ENCODE results near the gene EIF5A.

Gene EIF5A

GRCh38 chr17:7313890-7314718 is 6.7 kb downstream of the EIF5A start:
- DNase-seq, result no peak

GRCh38 chr17:7314719-7315569 is 7.5 kb downstream of the EIF5A start, which contains the start of gene GPS2:
GPS2 (minus strand) TSS chr17:7315360; CDS start chr17:7315052, 308 bp downstream.
- peak; percentile 63 to 78 for DNase-seq

- DNase-seq, result no peak
Measured at GRCh38 chr17:7315570-7316235, 8.3 kb downstream of the EIF5A start.

GRCh38 chr17:7317161-7317803 is 9.9 kb downstream of the EIF5A start:
- DNase-seq, result no peak

GRCh38 chr17:7318121-7318860 is 10.9 kb downstream of the EIF5A start:
- DNase-seq, result no peak

GRCh38 chr17:7321466-7321865 is 14.0 kb downstream of the EIF5A start:
- DNase-seq, result no peak

- DNase-seq, result no peak
Measured at GRCh38 chr17:7322520-7323194, 15.2 kb downstream of the EIF5A start.

DNA sequence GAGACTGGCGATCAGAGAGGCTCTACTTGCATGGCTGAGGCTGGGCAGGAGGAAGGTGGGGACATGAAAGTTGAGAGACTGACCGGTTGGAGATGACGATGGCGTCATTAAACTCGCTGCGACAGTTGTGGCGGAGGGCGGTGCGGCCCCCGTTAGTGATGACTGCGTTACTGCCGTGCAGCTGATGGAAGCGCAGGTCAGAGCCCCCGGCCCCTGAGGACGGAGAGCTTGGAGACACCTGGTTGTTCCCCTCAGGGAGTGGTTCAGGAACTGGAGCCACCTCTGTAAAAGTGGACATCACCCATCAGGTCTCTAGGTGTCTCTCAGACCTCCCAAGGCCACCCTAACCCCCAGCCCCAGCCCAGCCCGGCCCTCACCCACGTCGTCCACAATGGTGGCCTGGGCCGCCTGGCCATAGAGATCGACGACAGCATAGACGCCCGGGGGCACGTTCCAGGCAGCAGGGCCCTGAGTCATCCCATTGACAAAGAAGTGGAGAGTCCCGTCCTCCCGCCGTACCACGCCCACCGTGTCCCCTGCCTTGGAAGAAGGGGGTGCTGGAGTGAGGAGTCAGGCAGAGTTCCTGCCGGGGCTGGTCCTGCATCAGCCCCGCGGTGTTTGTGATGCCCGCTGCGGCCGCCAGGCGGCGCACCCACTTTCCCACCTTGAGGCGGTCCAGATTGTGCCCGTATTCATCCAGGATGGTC is 16.5 kb downstream of the EIF5A start:
- DNase-seq, result no peak

- DNase-seq, result no peak
Measured at GRCh38 chr17:7324438-7324779, 17.0 kb downstream of the EIF5A start.

DNA sequence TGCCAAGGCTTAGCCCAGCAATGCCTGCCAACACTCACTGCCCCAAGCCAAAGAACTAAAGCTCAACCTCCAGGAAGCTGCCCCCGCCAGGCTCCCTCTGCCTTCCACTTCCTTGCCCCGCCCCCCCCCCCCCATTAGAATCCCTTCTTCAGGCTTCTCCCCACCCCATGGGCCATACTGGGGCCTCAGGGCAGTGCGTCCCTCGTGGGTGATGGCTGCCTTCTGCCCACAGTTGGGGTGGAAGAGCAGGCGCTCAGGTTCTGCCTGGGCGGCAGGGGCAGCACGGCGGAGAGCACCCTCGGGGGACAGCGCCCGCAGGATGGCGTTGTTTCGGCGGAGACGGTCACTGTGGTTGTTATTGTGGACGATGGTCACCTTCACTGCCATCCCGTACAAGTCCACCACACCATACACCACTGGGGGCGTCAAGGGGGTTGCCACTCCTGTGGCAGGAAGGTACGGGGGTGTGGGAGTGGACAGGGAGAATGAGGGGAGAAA is 17.7 kb downstream of the EIF5A start:
- no peak for DNase-seq

DNA sequence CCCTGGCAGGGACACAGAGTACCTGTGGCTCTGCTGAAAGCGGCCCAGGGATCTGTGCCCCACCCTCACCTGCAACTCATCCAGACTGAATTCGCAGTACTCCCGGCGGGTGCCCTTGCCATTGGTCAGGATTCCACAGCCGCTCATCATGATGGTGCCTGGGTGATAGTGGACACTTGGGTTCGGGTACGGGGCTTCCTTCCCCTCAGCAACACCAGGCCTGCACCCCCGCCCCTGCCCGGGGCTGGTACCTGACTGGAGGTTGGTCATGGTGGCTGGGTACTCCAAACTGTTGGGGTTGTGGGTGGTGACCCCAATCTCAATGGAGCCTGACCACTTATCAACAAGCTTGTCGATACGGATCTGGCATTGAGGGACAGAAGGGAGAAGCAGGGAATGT is 18.8 kb downstream of the EIF5A start:
- no peak for DNase-seq

- no peak for DNase-seq
Measured at GRCh38 chr17:7327056-7327455, 19.6 kb downstream of the EIF5A start.

- no peak for DNase-seq
Measured at GRCh38 chr17:7327501-7327900, 20.1 kb downstream of the EIF5A start.

GRCh38 chr17:7328009-7328408 is 20.6 kb downstream of the EIF5A start:
- DNase-seq, result no peak

GRCh38 chr17:7328840-7329373 is 21.5 kb downstream of the EIF5A start, which contains the start of gene NEURL4:
NEURL4 (minus strand) TSS chr17:7329335; CDS start chr17:7329312, 23 bp downstream.
- DNase-seq, result no peak

GRCh38 chr17:7329374-7329996 is 22.1 kb downstream of the EIF5A start:
- DNase-seq, result peak; percentile 98

GRCh38 chr17:7329997-7330637 is 22.7 kb downstream of the EIF5A start:
- peak; percentile 24 to 82 for DNase-seq

DNA sequence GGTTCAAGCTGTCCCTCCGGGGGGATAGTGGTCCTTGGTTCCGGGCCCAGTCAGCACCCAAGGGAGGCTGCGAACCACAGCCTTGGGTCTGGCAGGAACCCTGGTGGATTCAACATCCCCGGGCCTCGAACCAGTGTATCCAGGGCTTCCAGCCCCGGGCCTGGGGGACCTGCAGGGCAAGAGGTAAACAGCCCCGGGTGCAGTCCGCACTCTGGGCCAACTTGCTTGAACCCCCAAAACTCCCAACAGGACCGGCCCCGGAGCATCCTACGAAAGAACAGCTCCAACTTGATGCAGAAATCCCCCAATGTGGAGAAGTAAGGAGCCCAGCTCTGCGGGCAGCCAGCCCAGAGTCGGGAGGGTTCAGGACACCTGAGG is 23.2 kb downstream of the EIF5A start:
- no peak for DNase-seq

GRCh38 chr17:7332111-7332510 is 24.7 kb downstream of the EIF5A start:
- DNase-seq, result no peak
